Endothelial cell of umbilical vein (primary cell): ENCODE data around the gene VEGFA. TPM values are rescaled to one million over a fixed set of nuclear protein-coding genes. Genes with fewer than 3 reads are reported as not detected.

Source experiments
- BruUV-seq: library from RNA; stranded (reverse); fragments of 400-500 nt; replicated peaks from 2 replicates; lab custom pipeline; 2021; lab: Mats Ljungman, UMichigan
- CTCF ChIA-PET: fragments of 300-600, 350-600 bp; sonication (Branson Sonifier 250); formaldehyde crosslinking; loops from one replicate; lab custom pipeline; 2021; ENCODE audit warnings: antibody characterized with exemption, inconsistent platforms; lab: Charles Lee
- POLR2A ChIA-PET: fragments of 300-600, 350-600 bp; sonication (Branson Sonifier 250); formaldehyde crosslinking; loops from one replicate; lab custom pipeline; 2021; ENCODE audit warnings: antibody characterized with exemption, inconsistent platforms; lab: Charles Lee
- DNase-seq: peaks from one replicate; pipeline ENCODE4 v3.0.0-alpha.2; 2011; ENCODE audit warnings: low read depth, low spot score
- FAIRE-seq: peaks from 2 replicates; lab custom pipeline; 2011; peaks lifted over from hg19 to GRCh38; lab: Jason Lieb, UNC
- H2AFZ ChIP-seq: 2 replicates; pipeline ENCODE4 v1.6.0; 2012; ENCODE audit warnings: low read depth, low read length, control low read depth, inconsistent platforms
- H3K27ac ChIP-seq: 2 replicates; pipeline ENCODE4 v1.5.1; 2011; ENCODE audit warnings: low read depth, mild to moderate bottlenecking, control low read depth, low read length, moderate library complexity; ENCODE audit not compliant: insufficient read depth
- H3K27me3 ChIP-seq, 2 experiments: 2 replicates each; pipeline versions ENCODE4 v1.6.0 to v1.6.1; 2011; ENCODE audit warnings: low read length in 2 of 2, mixed read lengths in 1 of 2; ENCODE audit not compliant: control insufficient read depth in 2 of 2, insufficient read depth in 2 of 2
- H3K36me3 ChIP-seq, 2 experiments: 2 replicates in 1 of 2; 3 replicates in 1 of 2; pipeline ENCODE4 v1.5.1; 2011; ENCODE audit warnings: low read length in 2 of 2, mild to moderate bottlenecking in 1 of 2, moderate library complexity in 1 of 2; ENCODE audit not compliant: control insufficient read depth in 2 of 2, insufficient read depth in 2 of 2; ENCODE audit errors: extremely low read depth in 1 of 2
- H3K4me1 ChIP-seq: 3 replicates; pipeline ENCODE4 v1.5.1; 2011; ENCODE audit warnings: mild to moderate bottlenecking, low read length; ENCODE audit not compliant: control insufficient read depth, insufficient read depth; ENCODE audit errors: extremely low read depth
- H3K4me2 ChIP-seq: 2 replicates; pipeline ENCODE4 v1.6.1; 2011; ENCODE audit warnings: low read length, control low read depth, mixed read lengths; ENCODE audit not compliant: insufficient read depth
- H3K4me3 ChIP-seq, 3 experiments: fragments of 200-600 bp in 1 of 3; sonication (generic), shearing (Covaris generic) in 1 of 3; replicated peaks in 1 of 3; 2 replicates each; pipeline ENCODE4 v1.5.1; 2011 to 2016; ENCODE audit warnings: control low read depth in 3 of 3, low read length in 3 of 3, mild to moderate bottlenecking in 2 of 3, inconsistent platforms in 1 of 3, low read depth in 1 of 3, moderate library complexity in 1 of 3; ENCODE audit not compliant: insufficient read depth in 1 of 3
- H3K79me2 ChIP-seq: 2 replicates; pipeline ENCODE4 v1.6.0; 2012; ENCODE audit warnings: low read length, inconsistent platforms; ENCODE audit not compliant: control insufficient read depth, insufficient read depth
- H3K9ac ChIP-seq: replicated peaks from 2 replicates; pipeline ENCODE3; 2011; ENCODE audit warnings: low read length, control low read depth; ENCODE audit not compliant: insufficient read depth; ENCODE audit errors: extremely low read depth
- H3K9me1 ChIP-seq: replicated peaks from 3 replicates; pipeline ENCODE4 v1.6.0; 2011; ENCODE audit warnings: mild to moderate bottlenecking, low read length; ENCODE audit not compliant: control insufficient read depth, insufficient read depth; ENCODE audit errors: extremely low read depth
- H3K9me3 ChIP-seq: replicated peaks from 2 replicates; pipeline ENCODE4 v1.5.1; 2012; ENCODE audit warnings: low read length, inconsistent platforms; ENCODE audit not compliant: control insufficient read depth, insufficient read depth
- H4K20me1 ChIP-seq: replicated peaks from 2 replicates; pipeline ENCODE3; 2011; ENCODE audit warnings: mild to moderate bottlenecking, low read length; ENCODE audit not compliant: control insufficient read depth, insufficient read depth; ENCODE audit errors: extremely low read depth
- EZH2 ChIP-seq: IDR thresholded peaks from 2 replicates; pipeline ENCODE4 v1.6.1; 2012; ENCODE audit warnings: borderline replicate concordance, low read depth, mild to moderate bottlenecking, moderate library complexity, low read length, inconsistent platforms; ENCODE audit not compliant: severe bottlenecking
- GATA2 ChIP-seq: IDR thresholded peaks from 2 replicates; pipeline ENCODE4 v1.7.0; 2011; ENCODE audit warnings: low read depth, mild to moderate bottlenecking, moderate library complexity, mixed read lengths, low read length; ENCODE audit not compliant: insufficient read length, insufficient read depth
- JUN ChIP-seq: IDR thresholded peaks from 2 replicates; pipeline ENCODE4 v1.6.1; 2011; ENCODE audit warnings: borderline replicate concordance, low read depth; ENCODE audit not compliant: insufficient read length, insufficient read depth
- MYC ChIP-seq: IDR thresholded peaks from one replicate; pipeline ENCODE4 v1.6.1; 2011; ENCODE audit warnings: mild to moderate bottlenecking, low read depth, low read length
- POLR2A ChIP-seq: IDR thresholded peaks from 2 replicates; pipeline ENCODE4 v1.6.1; 2012; ENCODE audit warnings: low read depth, mild to moderate bottlenecking, control low read depth, low read length
- POLR2AphosphoS5 ChIP-seq: IDR thresholded peaks from 2 replicates; pipeline ENCODE4 v1.6.1; 2012; ENCODE audit warnings: low read depth, mild to moderate bottlenecking, control low read depth, low read length, moderate library complexity; ENCODE audit not compliant: insufficient read depth
- dilution Hi-C: fragments of 300-500 bp; cut with MboI; formaldehyde crosslinking; loops from one replicate; pipeline ENCODE4 v1.15.0; 2019; ENCODE audit warnings: low sequenced_read_pairs; ENCODE audit not compliant: extremely low pct_ligation_motif_present
- intact Hi-C: fragments of 100-400 bp; cut with micrococcal nuclease; formaldehyde crosslinking; loops from one replicate; pipeline ENCODE4 v1.10.0; 2022
- polyA plus RNA-seq, 4 experiments: library from polyadenylated mRNA; depleted of rRNA in 3 of 4; stranded (reverse) in 3 of 4; unstranded in 1 of 4; fragments of >200 nt; gene quantifications; 2 replicates each; pipeline versions ENCODE4 v1.2.1 to v1.2.3, GENCODE V29; 2011 to 2012; ENCODE audit warnings: missing spikeins in 1 of 4
- total RNA-seq: library from RNA; stranded (reverse); gene quantifications from 2 replicates; pipeline ENCODE4 v1.2.3, GENCODE V29; 2021
- TF ChIP-seq, protein P1 (sequence below), 2 donors: IDR thresholded peaks; 1 replicate in 1 of 2; 2 replicates in 1 of 2; pipeline ENCODE4 v1.5.1; 2011; ENCODE audit warnings: low read length in 2 of 2, mild to moderate bottlenecking in 2 of 2, moderate library complexity in 2 of 2, control low read depth in 1 of 2, inconsistent platforms in 1 of 2, low read depth in 1 of 2; ENCODE audit not compliant: insufficient read depth in 1 of 2; ENCODE audit errors: extremely low read depth in 1 of 2

The VEGFA gene
- total and polyA plus RNA-seq, 2 donors (not counting 3 experiments of a cell fraction or from before 2014, with no cell fraction given): 18.1 to 19.9 TPM

DNA sequence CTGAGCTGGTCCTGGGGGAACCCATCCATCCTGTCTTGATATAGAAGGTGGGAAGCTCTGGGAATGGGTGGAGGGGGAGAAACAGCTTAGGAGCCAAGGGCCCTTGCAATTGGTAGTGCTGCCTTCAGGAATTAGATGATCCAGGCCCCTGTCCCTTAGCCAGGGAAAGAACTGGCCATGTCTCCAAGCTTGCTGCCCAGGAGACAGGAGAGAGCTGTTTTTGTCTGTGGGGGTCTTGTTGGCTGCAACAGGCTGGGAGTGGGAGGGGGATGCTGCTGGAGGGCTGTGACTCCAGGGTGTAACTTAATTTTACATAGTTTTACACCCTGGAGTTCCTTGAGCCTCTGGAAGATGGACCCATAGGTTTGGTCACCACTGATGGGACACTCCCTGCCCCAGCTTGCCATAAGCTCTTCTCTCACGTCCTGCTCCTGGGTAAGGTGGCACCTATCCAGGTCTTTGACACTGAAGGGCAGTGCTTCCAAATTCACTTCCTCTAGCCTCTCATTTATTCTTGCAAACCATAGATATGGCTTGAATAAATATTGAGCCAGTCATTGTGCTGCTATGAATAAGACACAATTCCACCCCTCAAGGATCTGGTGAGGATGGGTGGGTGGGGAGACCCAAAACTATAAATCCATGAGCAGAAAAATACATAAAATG lies 16.8 kb downstream of the VEGFA start:
- CTCF ChIA-PET: interaction anchor here (0.6 to 3.1 kb wide), 7 partner anchors 9 to 293 kb away, joined by 3 to 14 read pairs (median 4); no protein-coding TSS in a partner anchor

More for the DNA sequence above, 16.8 kb downstream of the VEGFA start:
- no TSS peak for BruUV-seq
- POLR2A ChIA-PET: no interaction called here
- Histone ChIP-seq H2AFZ (no peak overlapping the region), H3K9me3 (no peaks in the 10 kb centered on the region), H3K79me2 (no peaks in the 10 kb centered on the region), H3K27me3 (peaks cover 0 to 1% of the 10 kb centered on the region in 2 experiments), H3K9ac (no peak overlapping the region), H3K4me2 (no peak overlapping the region), H3K9me1 (no peaks in the 10 kb centered on the region), H3K27ac (no peak overlapping the region), H3K4me3 (no peak overlapping the region), H3K36me3 (peaks cover 0 to 12% of the 10 kb centered on the region in 2 experiments), H4K20me1 (no peaks in the 10 kb centered on the region), H3K4me1 (no peaks in the 10 kb centered on the region)
- intact Hi-C loops: no loop called here
- TF ChIP-seq POLR2A (no peak), POLR2AphosphoS5 (no peak), GATA2 (no peak), JUN (no peak), MYC (no peak), EZH2 (no peak)
- TF ChIP-seq, protein P1, sequence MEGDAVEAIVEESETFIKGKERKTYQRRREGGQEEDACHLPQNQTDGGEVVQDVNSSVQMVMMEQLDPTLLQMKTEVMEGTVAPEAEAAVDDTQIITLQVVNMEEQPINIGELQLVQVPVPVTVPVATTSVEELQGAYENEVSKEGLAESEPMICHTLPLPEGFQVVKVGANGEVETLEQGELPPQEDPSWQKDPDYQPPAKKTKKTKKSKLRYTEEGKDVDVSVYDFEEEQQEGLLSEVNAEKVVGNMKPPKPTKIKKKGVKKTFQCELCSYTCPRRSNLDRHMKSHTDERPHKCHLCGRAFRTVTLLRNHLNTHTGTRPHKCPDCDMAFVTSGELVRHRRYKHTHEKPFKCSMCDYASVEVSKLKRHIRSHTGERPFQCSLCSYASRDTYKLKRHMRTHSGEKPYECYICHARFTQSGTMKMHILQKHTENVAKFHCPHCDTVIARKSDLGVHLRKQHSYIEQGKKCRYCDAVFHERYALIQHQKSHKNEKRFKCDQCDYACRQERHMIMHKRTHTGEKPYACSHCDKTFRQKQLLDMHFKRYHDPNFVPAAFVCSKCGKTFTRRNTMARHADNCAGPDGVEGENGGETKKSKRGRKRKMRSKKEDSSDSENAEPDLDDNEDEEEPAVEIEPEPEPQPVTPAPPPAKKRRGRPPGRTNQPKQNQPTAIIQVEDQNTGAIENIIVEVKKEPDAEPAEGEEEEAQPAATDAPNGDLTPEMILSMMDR (IDR thresholded peaks at IDR 0.05; ENCODE audit: extremely low read depth in 1 of 2, insufficient read depth in 1 of 2, low read depth in 1 of 2, low read length in 2 of 2): no peak
- DNase-seq (no peak), FAIRE-seq (no peak)
- dilution Hi-C loops: no loop called here
